Mesodermal cell (in vitro differentiated cells): ENCODE data around the gene RIPPLY1.

ENCODE experiments used
- H3K27ac ChIP-seq: 2 replicates; pipeline ENCODE4 v1.7.0; 2013; ENCODE audit warnings: mild to moderate bottlenecking, low read depth, low read length, moderate library complexity; ENCODE audit not compliant: severe bottlenecking
- H3K36me3 ChIP-seq: 2 replicates; pipeline ENCODE4 v1.7.1; 2013; ENCODE audit warnings: mild to moderate bottlenecking, low read length, moderate library complexity; ENCODE audit not compliant: control insufficient read depth, insufficient read depth
- H3K4me1 ChIP-seq: one replicate; pipeline ENCODE4 v1.7.1; 2013; ENCODE audit warnings: mild to moderate bottlenecking, low read length; ENCODE audit not compliant: insufficient read depth, control insufficient read depth, poor library complexity, severe bottlenecking
- H3K4me3 ChIP-seq: 2 replicates; pipeline ENCODE4 v1.7.0; 2013; ENCODE audit warnings: low read length, control low read depth, mild to moderate bottlenecking; ENCODE audit not compliant: insufficient read depth, poor library complexity, severe bottlenecking; ENCODE audit errors: extremely low read depth
- H3K9me3 ChIP-seq: 2 replicates; pipeline ENCODE4 v1.7.1; 2013; ENCODE audit warnings: mild to moderate bottlenecking, low read length, moderate library complexity; ENCODE audit not compliant: control insufficient read depth
- WGBS, 2 experiments: methylation state at CpG; one replicate each; pipeline ENCODE4 v1.1.5; 2013; ENCODE audit warnings: missing lambda C conversion rate in 2 of 2; ENCODE audit not compliant: insufficient coverage in 2 of 2; 5-methylcytosine and 5-hydroxymethylcytosine counted together

RIPPLY1 gene

DNA sequence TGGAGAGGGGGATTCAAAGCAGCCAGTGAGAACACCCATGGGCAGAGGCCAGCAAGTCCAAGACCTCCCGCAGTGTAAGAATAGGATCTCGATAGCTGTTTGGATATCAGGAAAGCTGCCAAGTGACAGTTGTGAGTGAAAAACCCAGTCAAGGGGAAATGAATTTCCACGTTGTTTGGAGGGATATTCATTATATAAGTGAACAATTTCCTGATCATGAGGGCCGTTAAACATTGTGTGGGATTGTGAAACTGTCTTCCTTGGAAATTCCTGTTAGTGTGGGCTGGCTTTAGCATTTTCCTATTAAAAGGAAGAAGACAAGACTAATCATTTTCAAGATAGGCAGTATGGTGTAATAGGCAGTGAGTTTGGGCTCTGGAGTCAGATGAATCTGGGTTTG is 32.0 kb upstream of the RIPPLY1 start:
- H3K27ac ChIP-seq = no peak overlapping the region
- no peaks in the 10 kb centered on the region for H3K9me3 ChIP-seq
- H3K4me3 ChIP-seq = no peak overlapping the region
- H3K36me3 ChIP-seq = peaks cover 23% of the 10 kb centered on the region
- H3K4me1 ChIP-seq = peaks cover 21% of the 10 kb centered on the region
- 83 to 94% methylated on average over 2 of the region's 4 CpGs for WGBS, 2 experiments

DNA sequence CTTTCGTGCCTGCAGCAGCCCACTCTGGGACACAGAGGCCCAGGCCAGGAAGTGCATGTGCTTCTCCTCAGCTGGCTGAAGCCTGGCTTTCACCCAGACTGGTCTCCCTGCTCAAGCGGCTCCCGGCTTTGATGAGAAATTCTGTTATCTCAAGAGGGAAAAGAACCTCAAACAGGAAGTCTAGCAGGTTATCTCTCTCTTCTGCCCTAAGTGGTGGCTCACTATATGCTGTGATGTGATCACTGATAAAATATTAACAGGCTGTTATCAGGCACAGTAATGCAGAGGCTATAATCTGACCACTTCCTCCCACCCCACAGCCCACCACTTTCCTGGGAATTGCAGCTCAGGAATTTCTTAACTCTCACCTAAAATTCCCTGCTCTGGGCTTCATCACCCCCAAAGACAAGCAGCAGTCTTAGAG is 30.4 kb upstream of the RIPPLY1 start:
- no CpG with 5 or more reads among the region's 3 CpGs for WGBS, 2 experiments
- H3K36me3 ChIP-seq = peaks cover 14% of the 10 kb centered on the region
- peaks cover 21% of the 10 kb centered on the region for H3K4me1 ChIP-seq
- H3K9me3 ChIP-seq = no peaks in the 10 kb centered on the region
- peak overlapping the region; percentile 92 for H3K27ac ChIP-seq
- H3K4me3 ChIP-seq = no peak overlapping the region

DNA sequence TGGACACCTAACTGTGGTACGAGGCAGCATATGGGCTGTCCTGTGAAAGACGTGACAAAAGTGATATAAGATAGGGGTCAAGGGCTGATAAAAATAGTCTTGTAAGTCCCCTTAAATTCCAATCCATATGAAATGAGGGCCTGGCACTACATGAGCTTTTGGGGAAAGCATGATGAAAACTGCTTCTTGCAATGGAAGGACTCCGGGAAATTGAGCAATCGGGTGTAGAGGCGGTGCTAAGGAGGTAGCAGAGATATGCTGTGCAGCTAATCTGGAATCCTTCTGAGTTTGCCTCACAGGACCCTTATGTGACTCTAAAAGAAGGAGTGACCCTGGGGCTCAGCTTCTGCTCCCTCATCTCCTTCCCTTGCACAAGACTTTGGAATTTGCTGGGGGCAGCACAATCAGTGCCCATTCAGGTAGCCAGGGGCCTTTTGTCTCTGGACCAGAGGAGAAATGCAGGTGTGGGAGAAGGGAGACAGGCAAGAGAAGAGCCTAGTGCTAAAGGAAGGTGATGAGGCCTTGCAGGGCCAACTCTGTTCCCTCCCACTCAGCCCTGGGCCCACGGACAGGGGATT is 29.9 kb upstream of the RIPPLY1 start:
- WGBS, 2 experiments = 85 to 100% methylated on average over 1 to 4 of the region's 6 CpGs
- H3K36me3 ChIP-seq = peaks cover 9% of the 10 kb centered on the region
- no peaks in the 10 kb centered on the region for H3K9me3 ChIP-seq
- H3K4me3 ChIP-seq = no peak overlapping the region
- peaks cover 21% of the 10 kb centered on the region for H3K4me1 ChIP-seq
- H3K27ac ChIP-seq = peak overlapping the region; percentile 92

DNA sequence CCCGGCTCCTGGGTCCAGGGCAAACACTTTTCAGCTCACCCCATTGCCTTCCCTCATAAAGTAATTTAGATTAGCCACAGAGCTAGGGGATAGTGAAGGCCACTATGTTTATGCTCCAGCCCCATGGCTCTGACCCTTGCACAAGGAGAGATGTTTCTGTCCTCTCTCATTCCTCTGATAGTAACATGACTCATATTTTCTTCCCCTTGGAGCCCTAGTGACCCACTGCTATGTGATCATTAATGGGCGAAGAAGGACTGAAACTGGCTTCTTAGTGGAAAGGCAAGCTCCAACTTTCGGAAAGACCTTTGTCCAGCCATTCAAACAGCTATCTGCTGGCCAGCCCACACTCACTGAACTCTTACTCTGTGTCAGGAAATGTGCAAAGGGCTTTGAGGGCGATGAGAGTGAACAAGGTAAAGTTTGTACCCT is 29.4 kb upstream of the RIPPLY1 start:
- H3K9me3 ChIP-seq = no peaks in the 10 kb centered on the region
- 100% methylated on average over 1 of the region's 4 CpGs; no CpG with 5 or more reads in 1 of the 2 experiments for WGBS, 2 experiments

DNA sequence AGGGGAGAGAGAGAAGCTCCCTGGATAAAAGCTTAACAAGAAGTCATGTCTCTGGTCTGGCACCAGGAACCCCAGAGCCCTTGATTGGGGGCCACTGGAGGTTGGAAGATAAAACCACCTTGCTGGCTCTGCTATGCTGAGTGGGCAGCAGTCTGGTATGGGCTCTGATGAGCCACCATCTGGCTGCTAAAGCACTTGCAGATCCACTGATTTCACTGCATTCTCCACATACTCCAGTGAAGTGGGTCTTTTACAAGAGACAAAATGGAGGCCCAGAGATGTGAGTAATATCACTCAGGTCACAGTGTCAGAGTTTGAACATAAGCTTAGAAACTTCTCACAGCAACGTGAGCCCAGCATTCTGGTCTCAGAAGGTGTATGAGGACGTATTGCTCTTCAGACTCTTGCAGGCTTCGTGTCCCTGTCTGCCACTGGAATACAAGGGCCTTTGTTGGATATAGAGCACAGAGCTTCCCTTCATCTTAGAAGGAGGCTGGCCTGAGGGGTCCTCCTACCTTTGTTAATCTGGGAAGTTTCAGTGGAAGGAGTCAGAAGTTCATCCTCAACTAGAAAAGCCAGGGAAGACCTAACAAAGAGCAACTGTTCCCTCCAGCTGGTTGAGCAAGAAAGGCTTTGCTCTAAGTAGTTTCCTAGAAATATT is 28.8 kb upstream of the RIPPLY1 start:
- Histone ChIP-seq H3K27ac (peak overlapping the region; percentile 92), H3K36me3 (peaks cover 9% of the 10 kb centered on the region), H3K4me1 (peaks cover 25% of the 10 kb centered on the region), H3K4me3 (no peak overlapping the region), H3K9me3 (no peaks in the 10 kb centered on the region)
- 83% methylated on average over 1 of the region's 3 CpGs; no CpG with 5 or more reads in 1 of the 2 experiments for WGBS, 2 experiments

More for the DNA sequence above, 29.4 kb upstream of the RIPPLY1 start:
- peak overlapping the region; percentile 92 for H3K27ac ChIP-seq
- peaks cover 9% of the 10 kb centered on the region for H3K36me3 ChIP-seq
- H3K4me1 ChIP-seq = peaks cover 21% of the 10 kb centered on the region
- no peak overlapping the region for H3K4me3 ChIP-seq

DNA sequence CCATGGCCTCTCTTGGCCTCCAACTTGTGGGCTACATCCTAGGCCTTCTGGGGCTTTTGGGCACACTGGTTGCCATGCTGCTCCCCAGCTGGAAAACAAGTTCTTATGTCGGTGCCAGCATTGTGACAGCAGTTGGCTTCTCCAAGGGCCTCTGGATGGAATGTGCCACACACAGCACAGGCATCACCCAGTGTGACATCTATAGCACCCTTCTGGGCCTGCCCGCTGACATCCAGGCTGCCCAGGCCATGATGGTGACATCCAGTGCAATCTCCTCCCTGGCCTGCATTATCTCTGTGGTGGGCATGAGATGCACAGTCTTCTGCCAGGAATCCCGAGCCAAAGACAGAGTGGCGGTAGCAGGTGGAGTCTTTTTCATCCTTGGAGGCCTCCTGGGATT is 25.1 kb upstream of the RIPPLY1 start:
- no peaks in the 10 kb centered on the region for H3K9me3 ChIP-seq
- peaks cover 22% of the 10 kb centered on the region for H3K4me1 ChIP-seq
- H3K27ac ChIP-seq = no peak overlapping the region
- no peaks in the 10 kb centered on the region for H3K36me3 ChIP-seq
- no peak overlapping the region for H3K4me3 ChIP-seq
- 100% methylated on average over 2 of the region's 4 CpGs; no CpG with 5 or more reads in 1 of the 2 experiments for WGBS, 2 experiments

DNA sequence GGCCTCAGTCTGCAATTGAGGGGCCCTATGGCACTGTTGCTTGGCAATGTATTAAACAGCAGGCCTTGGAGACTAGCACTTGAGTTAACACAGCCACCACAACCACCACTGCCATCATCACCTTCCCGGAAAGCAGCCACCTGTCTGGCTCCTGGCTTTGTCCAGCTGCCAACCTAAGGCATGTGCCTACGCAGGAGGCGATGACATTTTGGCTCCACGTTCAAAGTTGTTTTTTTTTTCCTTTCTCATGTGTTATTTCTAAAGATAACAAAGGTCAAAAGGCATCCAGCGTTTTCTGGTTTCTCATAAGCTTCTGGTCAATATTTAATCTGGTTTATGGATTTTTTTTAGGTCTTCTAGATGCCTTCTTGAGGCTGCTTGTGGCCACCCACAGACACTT is 24.6 kb upstream of the RIPPLY1 start:
- H3K36me3 ChIP-seq = no peaks in the 10 kb centered on the region
- no peak overlapping the region for H3K27ac ChIP-seq
- WGBS, 2 experiments = 88 to 97% methylated on average over 2 to 4 of the region's 5 CpGs
- peaks cover 16% of the 10 kb centered on the region for H3K4me1 ChIP-seq
- no peak overlapping the region for H3K4me3 ChIP-seq
- H3K9me3 ChIP-seq = no peaks in the 10 kb centered on the region

DNA sequence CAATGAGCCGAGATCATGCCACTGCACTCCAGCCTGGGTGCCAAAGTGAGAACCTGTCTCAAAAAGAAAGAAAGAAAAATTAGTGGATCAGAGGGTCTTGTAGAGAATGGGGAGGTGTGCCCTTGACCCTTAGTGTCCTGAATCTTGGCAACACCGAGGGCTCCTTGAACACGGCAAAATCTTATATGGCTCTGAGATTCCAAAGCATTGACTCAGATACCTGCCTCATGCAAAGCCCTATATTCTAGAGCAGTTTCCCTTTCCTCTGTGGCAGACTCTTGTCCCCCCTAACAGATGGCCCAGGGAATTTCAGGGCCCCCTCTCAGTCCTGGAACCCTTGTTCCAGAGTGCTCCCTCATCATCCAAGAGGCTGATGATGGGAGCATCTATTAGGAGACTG is 23.9 kb upstream of the RIPPLY1 start:
- Histone ChIP-seq H3K4me3 (no peak overlapping the region), H3K27ac (no peak overlapping the region), H3K9me3 (no peaks in the 10 kb centered on the region), H3K36me3 (no peaks in the 10 kb centered on the region), H3K4me1 (peaks cover 10% of the 10 kb centered on the region)
- 80 to 92% methylated on average over 1 to 2 of the region's 3 CpGs for WGBS, 2 experiments

DNA sequence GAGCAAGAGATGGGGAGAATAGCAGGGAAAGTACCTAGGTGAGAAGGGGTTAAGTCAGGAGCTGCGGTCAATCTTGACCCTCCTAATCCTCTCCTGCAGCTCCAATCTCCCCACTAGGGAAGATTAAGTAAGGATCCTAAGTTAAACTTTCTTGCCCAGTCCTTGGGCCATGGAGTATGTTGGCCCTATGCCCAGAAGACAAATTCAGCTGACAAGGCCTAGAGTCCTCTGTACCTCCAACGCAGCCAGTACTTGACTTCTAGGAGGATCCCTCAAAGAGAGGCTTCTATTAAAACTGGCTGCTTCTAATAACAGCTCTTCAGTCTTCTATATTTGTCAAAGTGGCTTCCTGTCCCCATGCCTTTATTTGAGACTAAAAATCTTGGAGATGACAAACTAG is 18.5 kb upstream of the RIPPLY1 start:
- no peaks in the 10 kb centered on the region for H3K9me3 ChIP-seq
- H3K27ac ChIP-seq = no peak overlapping the region
- no peak overlapping the region for H3K4me3 ChIP-seq
- peaks cover 4% of the 10 kb centered on the region for H3K4me1 ChIP-seq
- WGBS, 2 experiments = 88% methylated on average over 1 of the region's 2 CpGs; no CpG with 5 or more reads in 1 of the 2 experiments
- no peaks in the 10 kb centered on the region for H3K36me3 ChIP-seq

DNA sequence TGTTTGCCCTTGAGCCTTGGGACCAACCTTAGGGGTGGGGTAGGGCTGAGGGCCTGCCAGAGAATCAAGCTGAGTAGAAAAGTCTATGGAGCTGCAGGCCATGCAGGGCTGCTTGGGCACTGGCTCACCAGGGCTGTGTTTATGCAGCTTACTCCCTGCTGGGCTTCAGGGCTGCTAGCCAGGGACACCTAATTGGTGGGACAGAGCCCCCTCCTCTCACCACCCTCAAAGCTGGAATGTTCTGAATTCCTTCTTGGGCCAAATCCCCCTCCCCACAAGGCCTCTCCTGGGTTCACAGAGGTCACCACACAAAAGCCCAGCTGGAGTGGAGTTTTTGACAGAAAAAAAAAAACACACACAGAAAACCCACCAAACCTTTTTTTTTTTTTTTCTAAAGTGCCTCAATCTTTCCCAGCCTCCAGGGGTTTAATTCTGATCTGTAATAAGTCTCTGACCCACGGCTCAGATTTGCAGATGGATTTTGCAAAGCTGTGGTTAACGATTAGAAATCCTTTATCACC is 16.9 kb upstream of the RIPPLY1 start, which contains the start of gene CLDN2:
CLDN2 (plus strand) TSS at position 471 of the 521 bp plus-strand sequence. CDS start 7,827 bp downstream, outside the sequence.
- Histone ChIP-seq H3K27ac (peak within 1 kb of the TSS; percentile 23), H3K4me3 (no peak within 1 kb of the TSS), H3K36me3 (no peaks in the 10 kb centered on the region), H3K9me3 (no peaks in the 10 kb centered on the region), H3K4me1 (peaks cover 4% of the 10 kb centered on the region)
- 0% methylated on average over 2 of the region's 2 CpGs; no CpG with 5 or more reads in 1 of the 2 experiments for WGBS, 2 experiments
